Measurements from ENCODE around the gene LCE3A. TPM values are rescaled to one million over a fixed set of nuclear protein-coding genes. Genes with fewer than 3 reads are reported as not detected.

Gene LCE3A
- not detected for total RNA-seq

GRCh38 chr1:152622803-152623202, at the start of gene LCE3A:
Gene LCE3A, minus strand, starts transcription at chr1:152623103. Its CDS starts 0 bp downstream, at chr1:152623103.

GRCh38 chr1:152663098-152663497, 40.2 kb upstream of the LCE3A start, which contains the start of gene LCE2D:
Gene LCE2D, plus strand, starts transcription at chr1:152663380. Its CDS starts 726 bp downstream, at chr1:152664106.

GRCh38 chr1:152613511-152613910, 9.4 kb downstream of the LCE3A start, which contains the start of gene LCE3B:
Gene LCE3B, plus strand, starts transcription at chr1:152613811. Its CDS starts 0 bp downstream, at chr1:152613811.

GRCh38 chr1:152599934-152600333, 23.0 kb downstream of the LCE3A start, which contains the start of gene LCE3C:
Gene LCE3C, plus strand, starts transcription at chr1:152600234. Its CDS starts 498 bp downstream, at chr1:152600732.

GRCh38 chr1:152580433-152580832, 42.5 kb downstream of the LCE3A start, which contains the start of gene LCE3D:
Gene LCE3D, minus strand, starts transcription at chr1:152580516. Its CDS starts 580 bp downstream, at chr1:152579936.

Small RNA genes within 50 kb of the gene (small RNA-seq; reads per million reads assigned to genes)
- gene LCE3A (ENCODE audit: low replicate concordance) (not detected), gene LCE3B (ENCODE audit: low replicate concordance) (not detected)

Other genes starting within 250 kb of the LCE3A start
- gene CRNN, start 208.8 kb downstream of the LCE3A start, total RNA-seq: not detected
- not detected for gene LCE5A, start 112.3 kb downstream of the LCE3A start, total RNA-seq
- not detected for gene CRCT1, start 108.6 kb downstream of the LCE3A start, total RNA-seq
- not detected for gene LCE3E, start 56.3 kb downstream of the LCE3A start, total RNA-seq
- not detected for gene LCE3D, start 42.6 kb downstream of the LCE3A start, total RNA-seq
- gene LCE3C, start 22.9 kb downstream of the LCE3A start, total RNA-seq: not detected
- not detected for gene LCE3B, start 9.3 kb downstream of the LCE3A start, total RNA-seq
- not detected for gene LCE2D, start 40.3 kb upstream of the LCE3A start, total RNA-seq
- not detected for gene LCE2C, start 52.2 kb upstream of the LCE3A start, total RNA-seq
- not detected for gene LCE2B, start 63.0 kb upstream of the LCE3A start, total RNA-seq
- not detected for gene LCE2A, start 75.2 kb upstream of the LCE3A start, total RNA-seq
- gene LCE4A, start 85.1 kb upstream of the LCE3A start, total RNA-seq: not detected
- gene KPRP, start 134.9 kb upstream of the LCE3A start, total RNA-seq: not detected
- gene LCE1F, start 152.0 kb upstream of the LCE3A start, total RNA-seq: not detected
- gene LCE1E, start 163.2 kb upstream of the LCE3A start, total RNA-seq: not detected
- gene LCE1D, start 173.6 kb upstream of the LCE3A start, total RNA-seq: not detected
- not detected for gene LCE1C, start 183.5 kb upstream of the LCE3A start, total RNA-seq
- not detected for gene LCE1B, start 188.9 kb upstream of the LCE3A start, total RNA-seq
- gene LCE1A, start 204.4 kb upstream of the LCE3A start, total RNA-seq: not detected
- gene LCE6A, start 219.8 kb upstream of the LCE3A start, total RNA-seq: not detected
- gene LCE7A, start 236.9 kb upstream of the LCE3A start, total RNA-seq: not detected